ENCODE results near the gene IFNA17. TPM values are rescaled to one million over a fixed set of nuclear protein-coding genes. Genes with fewer than 3 reads are reported as not detected.
A peak's percentile ranks its signal among the peaks of the same experiment; 100 is the strongest.
"Not testable (repeated sequence)": the region's sequence is repeated elsewhere in the genome, so short reads cannot be mapped to it uniquely, and the experiment has no call there.

The IFNA17 gene
- total RNA-seq, 3 donors from 2014 or later (not counting 1 experiment from before 2014, with no cell fraction given) = not detected

- H3K27me3 Mint-ChIP-seq (ENCODE audit: low read depth in 2 of 2) = not testable (repeated sequence)
Observed at GRCh38 chr9:21194867-21195776, 32.9 kb downstream of the IFNA17 start.

DNA sequence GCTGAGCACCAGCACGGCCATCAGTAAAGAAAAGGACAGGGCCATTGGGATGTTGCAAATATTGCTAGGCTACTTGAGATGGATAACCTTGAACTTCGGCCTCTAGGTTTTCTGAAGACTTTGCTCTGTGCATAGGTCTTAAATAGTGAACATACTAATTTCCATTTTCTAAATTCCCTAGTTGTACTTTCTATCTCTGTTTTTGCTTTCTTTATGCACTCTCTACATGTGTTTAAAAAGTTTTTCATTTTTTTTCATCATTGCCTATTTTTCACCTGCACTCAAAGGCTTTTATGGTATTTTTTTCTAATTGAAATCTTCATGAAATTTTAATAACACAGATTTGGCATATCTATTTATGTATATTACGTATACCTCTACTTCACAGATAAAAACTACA, 40.5 kb downstream of the IFNA17 start, which contains the start of gene IFNA4:
Gene IFNA4 (minus strand): TSS at position 101 of the 400 bp plus-strand sequence. CDS start 56 bp downstream, at position 45.
- WGBS (ENCODE audit: insufficient coverage) = no CpG with 5 or more reads among the region's 3 CpGs
- H3K27ac Mint-ChIP-seq; H3K9me3 Mint-ChIP-seq; H3K4me3 Mint-ChIP-seq; H3K4me3 ChIP-seq (ENCODE audit: low read length); H3K27me3 ChIP-seq (ENCODE audit: control insufficient read depth, insufficient read depth, low read length); DNase-seq; intact Hi-C loops (cut with micrococcal nuclease); ATAC-seq; H3K4me1 ChIP-seq (ENCODE audit: control insufficient read depth, insufficient read depth, low read length); H3K36me3 ChIP-seq (ENCODE audit: control insufficient read depth, insufficient read depth, low read length); H3K27ac ChIP-seq (ENCODE audit: low read length); H3K9me3 ChIP-seq (ENCODE audit: control insufficient read depth, insufficient read depth, low read length); H3K36me3 Mint-ChIP-seq: not testable (repeated sequence)
- peaks cover 5 to 12% of the 10 kb centered on the region in 2 donors for H3K4me1 Mint-ChIP-seq
- peaks cover 0 to 11% of the 10 kb centered on the region in 2 donors for H3K27me3 Mint-ChIP-seq (ENCODE audit: low read depth in 2 of 2)

More at GRCh38 chr9:21194867-21195776, 32.9 kb downstream of the IFNA17 start:
- TF ChIP-seq, protein P1, sequence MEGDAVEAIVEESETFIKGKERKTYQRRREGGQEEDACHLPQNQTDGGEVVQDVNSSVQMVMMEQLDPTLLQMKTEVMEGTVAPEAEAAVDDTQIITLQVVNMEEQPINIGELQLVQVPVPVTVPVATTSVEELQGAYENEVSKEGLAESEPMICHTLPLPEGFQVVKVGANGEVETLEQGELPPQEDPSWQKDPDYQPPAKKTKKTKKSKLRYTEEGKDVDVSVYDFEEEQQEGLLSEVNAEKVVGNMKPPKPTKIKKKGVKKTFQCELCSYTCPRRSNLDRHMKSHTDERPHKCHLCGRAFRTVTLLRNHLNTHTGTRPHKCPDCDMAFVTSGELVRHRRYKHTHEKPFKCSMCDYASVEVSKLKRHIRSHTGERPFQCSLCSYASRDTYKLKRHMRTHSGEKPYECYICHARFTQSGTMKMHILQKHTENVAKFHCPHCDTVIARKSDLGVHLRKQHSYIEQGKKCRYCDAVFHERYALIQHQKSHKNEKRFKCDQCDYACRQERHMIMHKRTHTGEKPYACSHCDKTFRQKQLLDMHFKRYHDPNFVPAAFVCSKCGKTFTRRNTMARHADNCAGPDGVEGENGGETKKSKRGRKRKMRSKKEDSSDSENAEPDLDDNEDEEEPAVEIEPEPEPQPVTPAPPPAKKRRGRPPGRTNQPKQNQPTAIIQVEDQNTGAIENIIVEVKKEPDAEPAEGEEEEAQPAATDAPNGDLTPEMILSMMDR (IDR thresholded peaks at IDR 0.05) = peak; percentile 61
- H3K36me3 ChIP-seq (ENCODE audit: control insufficient read depth, insufficient read depth, low read length); H3K4me1 Mint-ChIP-seq; H3K27ac ChIP-seq (ENCODE audit: low read length); intact Hi-C loops (cut with micrococcal nuclease); H3K4me1 ChIP-seq (ENCODE audit: control insufficient read depth, insufficient read depth, low read length); H3K4me3 ChIP-seq (ENCODE audit: low read length); H3K9me3 ChIP-seq (ENCODE audit: control insufficient read depth, insufficient read depth, low read length); H3K36me3 Mint-ChIP-seq; H3K9me3 Mint-ChIP-seq; H3K27me3 ChIP-seq (ENCODE audit: control insufficient read depth, insufficient read depth, low read length): not testable (repeated sequence)
- Mint-ChIP-seq H3K4me3 (peak overlapping the region; percentile 71), H3K27ac (peak overlapping the region; percentile 47 to 59)
- ATAC-seq (peak; percentile 87 to 96 (median 95)), DNase-seq (peak in 1 of 2 donors; percentile 49)
- whole genome bisulfite sequencing (ENCODE audit: insufficient coverage) = 5% methylated on average over 1 of the region's 6 CpGs

GRCh38 chr9:21182810-21183736, 44.9 kb downstream of the IFNA17 start:
- H3K9me3 ChIP-seq (ENCODE audit: control insufficient read depth, insufficient read depth, low read length); H3K36me3 ChIP-seq (ENCODE audit: control insufficient read depth, insufficient read depth, low read length); H3K27ac ChIP-seq (ENCODE audit: low read length); H3K27me3 ChIP-seq (ENCODE audit: control insufficient read depth, insufficient read depth, low read length); intact Hi-C loops (cut with micrococcal nuclease); H3K9me3 Mint-ChIP-seq; H3K4me1 ChIP-seq (ENCODE audit: control insufficient read depth, insufficient read depth, low read length); H3K36me3 Mint-ChIP-seq; H3K4me3 ChIP-seq (ENCODE audit: low read length); H3K4me3 Mint-ChIP-seq: not testable (repeated sequence)
- ATAC-seq (peak; percentile 88 to 91 (median 89)), DNase-seq (peak in 1 of 2 donors; percentile 50)
- Mint-ChIP-seq H3K27ac (peak overlapping the region in 1 of 2 donors; percentile 44), H3K27me3 (ENCODE audit: low read depth in 2 of 2) (peaks cover 0 to 11% of the 10 kb centered on the region in 2 donors), H3K4me1 (peaks cover 5 to 12% of the 10 kb centered on the region in 2 donors)
- TF ChIP-seq, protein P1 (IDR thresholded peaks at IDR 0.05) = peak; percentile 63
- 24% methylated on average over 2 of the region's 4 CpGs for whole genome bisulfite sequencing (ENCODE audit: insufficient coverage)

Other genes starting within 250 kb of the IFNA17 start
- 10 to 100 TPM; 14.0 to 16.5 (median 14.4) TPM for gene HACD4, start 196.6 kb downstream of the IFNA17 start, total RNA-seq
- gene IFNB1, start 150.3 kb downstream of the IFNA17 start, total RNA-seq = not detected
- gene IFNW1, start 86.4 kb downstream of the IFNA17 start, total RNA-seq = not detected
- gene IFNA21, start 61.6 kb downstream of the IFNA17 start, total RNA-seq = not detected
- not detected for gene IFNA4, start 40.6 kb downstream of the IFNA17 start, total RNA-seq
- gene IFNA7, start 26.0 kb downstream of the IFNA17 start, total RNA-seq = not detected
- gene IFNA10, start 21.1 kb downstream of the IFNA17 start, total RNA-seq = not detected
- gene IFNA16, start 10.9 kb downstream of the IFNA17 start, total RNA-seq = not detected
- not detected for gene IFNA14, start 11.8 kb upstream of the IFNA17 start, total RNA-seq
- not detected for gene IFNA5, start 77.1 kb upstream of the IFNA17 start, total RNA-seq
- gene KLHL9, start 107.2 kb upstream of the IFNA17 start, total RNA-seq = 10 to 100 TPM; 13.5 to 17.2 (median 13.6) TPM
- not detected for gene IFNA6, start 122.7 kb upstream of the IFNA17 start, total RNA-seq
- not detected for gene IFNA13, start 139.8 kb upstream of the IFNA17 start, total RNA-seq
- not detected for gene IFNA2, start 157.2 kb upstream of the IFNA17 start, total RNA-seq
- not detected for gene IFNA8, start 180.9 kb upstream of the IFNA17 start, total RNA-seq
- not detected for gene IFNA1, start 212.2 kb upstream of the IFNA17 start, total RNA-seq

All from natural killer cell (primary cell).